GM19328 (cell line): Measurements from ENCODE around the gene EYA2.
"Not testable (repeated sequence)": the region's sequence is repeated elsewhere in the genome, so short reads cannot be mapped to it uniquely, and the experiment has no call there.

ENCODE experiments used
- ATAC-seq: cut with Tn5 transposase; IDR thresholded peaks from one replicate; pipeline ENCODE4 v1.9.1; 2021; ENCODE audit warnings: mild to moderate bottlenecking, moderate library complexity; ENCODE audit not compliant: unreplicated experiment

EYA2 gene

DNA sequence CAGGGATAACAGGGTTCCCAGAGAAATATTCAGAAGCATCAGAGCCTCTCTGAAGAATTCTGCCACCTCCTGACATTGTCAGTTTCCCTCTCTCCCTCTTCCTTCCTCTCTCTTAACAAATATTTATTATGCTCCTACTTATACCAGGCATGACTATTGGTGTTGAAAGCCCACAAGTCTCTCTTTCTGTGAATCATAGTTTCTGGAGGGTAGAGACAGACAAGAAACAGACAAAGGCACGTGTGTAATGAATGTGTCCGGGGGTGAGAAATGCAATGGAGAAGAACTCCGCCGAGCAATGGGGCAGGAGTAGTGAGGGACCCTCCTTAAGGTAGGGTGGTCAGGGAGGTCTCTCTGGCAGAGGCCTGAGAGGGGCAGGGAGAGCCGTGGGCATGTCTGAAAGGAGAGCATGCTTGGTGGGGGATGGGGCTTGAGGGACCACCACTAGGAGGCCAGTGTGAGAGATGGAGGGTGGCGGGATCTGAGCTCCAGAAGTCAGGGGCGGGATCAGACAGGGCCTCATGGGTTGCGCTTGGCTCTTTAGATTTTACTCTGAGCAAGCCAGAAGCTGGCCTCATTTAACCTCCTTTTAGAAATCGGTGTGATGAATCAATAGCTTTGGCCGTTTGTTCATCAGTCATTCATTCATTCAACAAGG, 57.3 kb downstream of the EYA2 start:
- ATAC-seq: no peak

DNA sequence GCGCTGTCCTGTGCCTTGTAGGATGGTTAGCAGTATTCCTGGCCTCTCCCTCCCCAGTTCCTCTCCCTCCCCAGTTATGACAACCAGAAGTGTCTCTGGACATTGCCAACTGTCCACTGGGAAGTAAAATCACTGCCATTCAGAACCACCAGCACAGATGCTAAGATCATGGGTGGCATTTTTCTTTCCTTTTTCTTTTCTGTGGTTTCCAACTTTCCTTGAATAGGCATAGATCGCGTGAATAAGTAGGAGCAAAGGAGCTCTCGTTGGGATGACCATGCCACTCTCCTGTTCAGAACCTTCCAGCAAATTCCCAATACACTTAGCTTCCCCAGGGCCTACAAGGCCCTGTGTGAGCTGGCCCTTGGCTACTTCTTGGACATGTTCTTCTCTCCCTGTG, 59.0 kb downstream of the EYA2 start:
- no peak for ATAC-seq

- ATAC-seq: no peak
Measured at GRCh38 chr20:46954490-46955038, 59.9 kb downstream of the EYA2 start.

DNA sequence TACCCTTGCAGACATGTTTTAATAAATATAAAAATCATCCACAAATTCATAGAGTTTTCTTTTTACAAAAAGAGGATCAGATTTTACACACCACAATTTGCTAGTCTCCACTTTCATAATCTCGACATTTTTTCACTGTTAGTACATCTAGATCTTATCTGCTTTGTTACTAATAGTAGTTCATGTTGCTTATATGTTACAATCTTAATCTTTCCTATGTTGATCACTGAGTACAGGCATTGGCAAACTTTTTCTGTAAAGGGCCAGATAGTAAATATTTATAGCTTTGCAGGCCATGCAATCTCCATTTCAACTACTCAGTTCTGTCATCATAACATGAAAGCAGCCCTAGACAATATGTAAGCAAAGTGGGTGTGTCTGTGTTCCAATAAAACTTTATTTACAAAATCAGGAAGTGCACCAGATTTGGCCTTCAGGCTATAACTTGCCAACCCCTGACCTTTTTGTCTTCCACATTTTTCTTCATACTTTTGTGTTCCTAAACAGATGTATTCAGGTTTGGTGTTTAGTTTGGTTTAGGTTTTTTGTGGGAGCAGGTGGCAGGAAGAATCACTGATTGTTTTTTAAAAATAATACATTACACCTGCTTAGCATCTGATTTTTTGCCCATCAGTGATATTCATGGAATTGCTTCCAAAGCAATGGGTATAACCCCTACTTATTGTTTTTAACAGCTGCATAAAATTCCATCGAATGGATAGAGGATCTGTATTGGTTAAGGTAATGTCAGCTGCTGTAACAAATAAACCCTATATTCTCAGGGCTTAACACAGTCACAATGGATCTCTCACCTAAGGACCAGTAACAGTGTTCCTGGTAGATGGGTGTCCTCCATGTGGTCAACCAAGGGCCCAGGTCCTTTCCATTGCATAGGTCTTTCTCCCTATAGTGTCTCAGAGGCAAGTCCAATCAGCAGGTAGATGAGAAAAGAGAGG, 61.2 kb downstream of the EYA2 start:
- no peak for ATAC-seq

DNA sequence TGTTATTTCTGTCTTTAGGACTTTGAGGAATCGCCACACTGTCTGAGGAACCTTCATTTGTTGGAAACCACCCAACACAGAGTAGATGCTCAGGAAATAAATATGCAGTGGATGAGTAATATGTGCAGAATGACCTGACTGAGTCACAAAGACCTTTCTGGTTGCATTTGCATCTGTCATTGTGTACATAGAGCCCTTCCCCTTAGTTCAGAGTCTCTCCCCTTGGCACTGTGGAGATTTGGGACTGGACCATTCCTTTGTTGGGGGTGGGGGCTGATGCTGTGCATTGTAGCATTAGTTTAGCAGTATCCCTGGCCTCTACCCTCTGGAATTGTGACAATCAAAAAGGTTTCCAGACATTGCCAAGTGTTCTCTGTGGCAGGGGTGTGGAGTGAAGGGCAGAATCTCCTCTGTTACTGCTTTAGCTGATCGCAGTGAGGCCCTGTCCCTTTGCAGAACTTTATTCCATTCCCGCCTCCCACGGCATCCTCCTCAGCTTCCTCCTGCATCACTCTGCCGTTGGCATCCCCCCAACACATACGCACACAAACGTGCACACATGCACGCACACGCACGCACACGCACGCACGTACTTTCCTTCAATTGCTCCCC, 64.5 kb downstream of the EYA2 start:
- no peak for ATAC-seq

DNA sequence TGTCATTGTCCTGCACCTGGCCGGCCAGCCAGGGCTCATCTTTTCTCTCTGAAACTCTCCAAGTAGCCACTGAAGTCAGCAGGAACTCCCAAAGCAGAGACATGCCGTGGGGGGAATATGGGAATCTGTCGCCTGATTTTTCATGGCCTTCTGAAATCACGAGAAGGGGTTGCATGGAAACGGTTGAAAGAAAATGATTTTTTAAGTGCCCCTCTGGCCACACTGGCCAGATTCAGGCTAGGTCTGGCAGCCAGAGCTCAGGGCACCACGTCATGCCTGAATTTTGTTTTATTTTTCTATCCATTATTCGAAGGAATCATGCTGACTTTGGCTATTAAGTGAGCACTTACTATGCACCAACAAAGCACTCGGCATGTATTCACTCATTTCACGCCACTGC, 65.2 kb downstream of the EYA2 start:
- no peak for ATAC-seq

- ATAC-seq: no peak
Measured at GRCh38 chr20:46960536-46960935, 65.9 kb downstream of the EYA2 start.

DNA sequence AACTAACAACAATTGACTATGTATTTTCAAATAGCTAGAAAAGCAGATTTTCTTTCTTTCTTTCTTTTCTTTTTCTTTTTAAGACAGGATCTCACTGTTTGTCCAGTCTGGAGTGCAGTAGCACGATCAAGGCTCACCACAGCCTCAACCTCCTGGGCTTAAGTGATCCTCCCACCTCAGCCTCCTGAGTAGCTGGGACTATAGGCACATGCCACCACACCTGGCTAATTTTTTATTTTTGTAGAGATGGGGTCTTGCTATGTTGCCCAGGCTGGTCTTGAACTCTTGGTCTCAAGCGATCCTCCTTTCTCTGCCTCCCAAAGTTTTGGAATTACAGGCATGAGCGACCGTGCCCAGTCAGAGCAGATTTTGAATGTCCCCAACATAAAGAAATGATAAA, 67.3 kb downstream of the EYA2 start:
- not testable (repeated sequence) for ATAC-seq

DNA sequence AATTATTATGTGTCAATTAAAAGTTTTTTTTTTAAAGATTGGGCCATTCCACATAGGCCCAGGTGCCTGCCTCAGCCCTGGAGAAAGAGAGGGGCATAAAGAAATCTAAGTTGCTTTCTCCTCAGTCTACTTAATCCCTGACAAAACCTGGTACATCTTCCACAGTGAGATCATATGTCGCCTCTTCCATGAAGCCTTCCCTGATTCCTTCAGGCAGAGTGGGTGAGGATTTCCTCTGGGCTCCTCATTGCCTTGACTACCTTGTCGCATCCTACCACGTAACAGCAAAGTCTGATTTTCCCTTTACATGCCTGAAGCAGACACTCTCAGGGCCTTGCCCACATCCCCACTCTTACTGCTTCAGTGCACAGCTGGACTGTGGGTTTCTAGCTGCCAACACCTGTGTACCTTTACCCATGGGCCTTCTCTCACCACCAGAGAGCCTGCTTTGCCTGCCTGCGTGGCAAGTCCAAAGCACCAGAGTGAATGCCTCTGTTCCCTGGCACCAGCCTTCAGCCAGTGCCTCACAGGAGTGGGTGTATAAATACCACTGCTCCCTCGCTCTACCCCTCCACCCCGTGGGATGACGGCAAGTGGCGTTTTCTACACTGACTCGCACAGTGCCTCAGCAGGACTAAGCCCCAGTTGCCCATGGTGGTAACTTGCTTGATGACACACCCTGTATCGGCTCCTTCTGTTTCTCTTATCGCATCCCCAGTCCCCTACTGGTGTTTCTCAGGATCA, 68.0 kb downstream of the EYA2 start:
- no peak for ATAC-seq

- no peak for ATAC-seq
Measured at GRCh38 chr20:46963196-46963529, 68.5 kb downstream of the EYA2 start.

- ATAC-seq: no peak
Measured at GRCh38 chr20:46963758-46964617, 69.3 kb downstream of the EYA2 start.

GRCh38 chr20:46964618-46965455, 70.2 kb downstream of the EYA2 start:
- ATAC-seq: no peak

DNA sequence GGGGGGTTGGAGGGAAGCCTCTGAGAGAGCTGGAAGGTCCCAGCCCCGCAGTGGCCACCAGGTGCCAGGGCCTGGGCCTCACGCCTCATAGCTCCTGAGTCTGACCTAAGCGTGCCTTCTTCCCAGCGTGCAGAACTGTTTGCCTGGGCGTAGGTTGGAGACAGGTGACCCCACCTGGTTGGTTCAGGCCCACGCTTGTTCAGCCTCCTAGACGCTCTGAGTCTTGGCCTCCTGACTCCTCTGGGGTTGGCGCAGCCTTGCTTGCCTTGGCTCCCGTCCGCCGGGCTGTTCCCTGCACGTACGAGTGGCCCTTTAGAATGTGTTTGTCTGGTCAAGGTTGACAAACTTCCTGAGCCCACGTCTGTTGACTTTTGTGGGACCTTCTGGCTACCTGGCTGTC, 70.8 kb downstream of the EYA2 start:
- no peak for ATAC-seq

GRCh38 chr20:46967646-46968045, 73.0 kb downstream of the EYA2 start:
- ATAC-seq: no peak

GRCh38 chr20:46970937-46971630, 76.4 kb downstream of the EYA2 start:
- no peak for ATAC-seq

DNA sequence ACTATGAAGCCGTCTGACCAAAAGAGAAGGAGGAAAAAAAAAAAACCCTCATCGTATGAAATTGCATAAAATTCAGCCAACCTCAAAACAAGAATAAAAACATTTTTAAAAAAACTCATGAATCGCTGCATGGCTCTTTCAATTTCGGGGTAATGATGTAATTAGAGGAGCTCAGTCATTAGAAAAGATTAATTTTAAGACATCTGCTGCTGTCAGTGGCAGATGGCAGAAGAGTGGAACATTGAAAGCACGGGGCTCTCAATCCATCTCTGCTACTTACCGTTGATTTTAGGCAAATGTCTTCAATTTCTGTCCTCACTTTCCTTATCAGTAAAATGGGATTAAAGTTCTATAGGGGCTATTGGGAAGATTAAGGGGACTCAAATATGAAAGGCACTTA, 79.1 kb downstream of the EYA2 start:
- no peak for ATAC-seq

DNA sequence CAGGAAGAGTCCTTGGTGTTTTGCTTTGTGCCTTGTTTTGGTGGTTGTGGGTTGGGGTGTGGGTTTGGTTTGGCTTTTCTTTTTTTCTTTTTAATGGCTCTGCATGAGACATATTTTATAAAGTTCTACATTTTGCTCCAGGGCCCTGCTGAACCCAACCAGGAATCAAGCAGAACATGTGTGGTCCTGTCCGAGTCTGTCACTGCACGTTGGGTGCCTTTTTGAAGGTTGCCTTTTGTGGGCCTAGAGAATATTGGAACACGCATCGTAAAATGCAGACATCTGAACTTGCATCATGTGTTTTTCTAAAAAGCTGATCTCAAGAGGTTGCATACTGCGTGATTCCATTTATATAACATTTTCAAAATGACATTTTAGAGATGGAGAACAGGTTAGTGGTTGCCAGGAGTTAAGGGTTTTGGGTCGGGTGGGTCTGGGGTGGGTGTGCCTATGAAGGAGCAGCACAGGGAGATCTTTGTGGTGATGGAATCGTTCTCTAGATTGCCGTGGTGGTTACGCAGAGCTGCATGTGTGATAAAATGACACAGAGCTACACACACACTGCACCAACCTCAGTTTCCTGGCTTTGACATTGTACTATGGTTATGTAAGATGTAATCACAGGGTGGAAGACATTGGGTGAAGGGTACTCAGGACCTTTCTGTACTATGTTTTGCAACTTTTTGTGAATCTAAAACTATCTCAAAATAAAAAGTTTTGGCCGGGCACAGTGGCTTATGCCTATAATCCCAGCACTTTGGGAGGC, 80.2 kb downstream of the EYA2 start:
- no peak for ATAC-seq

- ATAC-seq: no peak
Measured at GRCh38 chr20:46975976-46976375, 81.3 kb downstream of the EYA2 start.
